ENCODE data around the gene NLRP1.

DNA sequence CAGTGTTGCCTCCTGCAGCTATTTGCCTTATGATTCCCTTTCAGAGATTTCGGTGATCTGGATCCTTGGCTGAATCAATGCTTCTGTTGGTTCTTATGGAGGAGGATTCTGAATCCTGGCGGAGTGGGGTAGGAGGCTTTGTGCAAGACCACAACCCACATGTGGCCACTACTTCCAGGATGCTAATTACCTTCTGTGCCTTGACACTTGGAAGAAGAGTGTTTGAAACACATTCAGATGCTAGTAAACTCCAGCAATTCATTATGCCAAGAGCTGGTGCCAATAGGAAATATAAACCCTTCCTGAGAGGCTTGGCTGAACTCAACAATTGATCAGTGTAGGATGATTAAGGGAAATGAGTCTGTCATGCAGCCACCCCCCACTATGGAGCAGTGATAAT, 12.1 kb upstream of the NLRP1 start:
- TF ChIP-seq, protein P1, sequence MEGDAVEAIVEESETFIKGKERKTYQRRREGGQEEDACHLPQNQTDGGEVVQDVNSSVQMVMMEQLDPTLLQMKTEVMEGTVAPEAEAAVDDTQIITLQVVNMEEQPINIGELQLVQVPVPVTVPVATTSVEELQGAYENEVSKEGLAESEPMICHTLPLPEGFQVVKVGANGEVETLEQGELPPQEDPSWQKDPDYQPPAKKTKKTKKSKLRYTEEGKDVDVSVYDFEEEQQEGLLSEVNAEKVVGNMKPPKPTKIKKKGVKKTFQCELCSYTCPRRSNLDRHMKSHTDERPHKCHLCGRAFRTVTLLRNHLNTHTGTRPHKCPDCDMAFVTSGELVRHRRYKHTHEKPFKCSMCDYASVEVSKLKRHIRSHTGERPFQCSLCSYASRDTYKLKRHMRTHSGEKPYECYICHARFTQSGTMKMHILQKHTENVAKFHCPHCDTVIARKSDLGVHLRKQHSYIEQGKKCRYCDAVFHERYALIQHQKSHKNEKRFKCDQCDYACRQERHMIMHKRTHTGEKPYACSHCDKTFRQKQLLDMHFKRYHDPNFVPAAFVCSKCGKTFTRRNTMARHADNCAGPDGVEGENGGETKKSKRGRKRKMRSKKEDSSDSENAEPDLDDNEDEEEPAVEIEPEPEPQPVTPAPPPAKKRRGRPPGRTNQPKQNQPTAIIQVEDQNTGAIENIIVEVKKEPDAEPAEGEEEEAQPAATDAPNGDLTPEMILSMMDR (IDR thresholded peaks at IDR 0.05; ENCODE audit: poor library complexity), result no peak
- TF ChIP-seq EZH2 (IDR thresholded peaks at IDR 0.05; ENCODE audit: borderline replicate concordance) (no peak), EZH2phosphoT487 (IDR thresholded peaks at IDR 0.05; ENCODE audit: low read depth, severe bottlenecking, unreplicated experiment) (no peak)
